GM18858 (cell line): Measurements from ENCODE around the gene GDF7.
A peak's percentile ranks its signal among the peaks of the same experiment; 100 is the strongest.

ENCODE experiments used
- ATAC-seq: cut with Tn5 transposase; IDR thresholded peaks from one replicate; pipeline ENCODE4 v1.9.1; 2021; ENCODE audit not compliant: unreplicated experiment

Gene GDF7

GRCh38 chr2:20643060-20643459 is 23.9 kb upstream of the GDF7 start:
- no peak for ATAC-seq

- ATAC-seq, result no peak
Observed at GRCh38 chr2:20643826-20644225, 23.1 kb upstream of the GDF7 start.

GRCh38 chr2:20645301-20645701 is 21.6 kb upstream of the GDF7 start:
- no peak for ATAC-seq

GRCh38 chr2:20645761-20646160 is 21.2 kb upstream of the GDF7 start:
- ATAC-seq, result no peak

GRCh38 chr2:20646446-20646845 is 20.5 kb upstream of the GDF7 start:
- ATAC-seq, result no peak

GRCh38 chr2:20647211-20647610 is 19.7 kb upstream of the GDF7 start:
- no peak for ATAC-seq

- ATAC-seq, result no peak
Observed at GRCh38 chr2:20647738-20648137, 19.2 kb upstream of the GDF7 start.

GRCh38 chr2:20648206-20648605 is 18.7 kb upstream of the GDF7 start:
- no peak for ATAC-seq

GRCh38 chr2:20648831-20649230 is 18.1 kb upstream of the GDF7 start:
- ATAC-seq, result no peak

- no peak for ATAC-seq
Observed at GRCh38 chr2:20649576-20649975, 17.4 kb upstream of the GDF7 start.

GRCh38 chr2:20649976-20650375 is 17.0 kb upstream of the GDF7 start:
- ATAC-seq, result no peak

- ATAC-seq, result peak; percentile 4
Observed at GRCh38 chr2:20650393-20650876, 16.5 kb upstream of the GDF7 start.

- peak; percentile 95 for ATAC-seq
Observed at GRCh38 chr2:20650877-20651730, 15.8 kb upstream of the GDF7 start, which contains the start of gene HS1BP3. Gene HS1BP3, minus strand, starts transcription at chr2:20651098. Its CDS starts 35 bp downstream, at chr2:20651063.

- no peak for ATAC-seq
Observed at GRCh38 chr2:20651731-20652099, 15.2 kb upstream of the GDF7 start.

- ATAC-seq, result no peak
Observed at GRCh38 chr2:20652141-20652540, 14.8 kb upstream of the GDF7 start.

GRCh38 chr2:20652673-20653575 is 14.0 kb upstream of the GDF7 start:
- ATAC-seq, result no peak

GRCh38 chr2:20653695-20654534 is 13.0 kb upstream of the GDF7 start:
- no peak for ATAC-seq

- no peak for ATAC-seq
Observed at GRCh38 chr2:20654535-20654813, 12.5 kb upstream of the GDF7 start.

- ATAC-seq, result no peak
Observed at GRCh38 chr2:20656561-20656960, 10.4 kb upstream of the GDF7 start.

GRCh38 chr2:20657522-20658235 is 9.3 kb upstream of the GDF7 start:
- no peak for ATAC-seq
